Measurements from ENCODE around the gene NRXN3. TPM values are rescaled to one million over a fixed set of nuclear protein-coding genes. Genes with fewer than 3 reads are reported as not detected.

The NRXN3 gene
- total RNA-seq, 4 donors from 2014 or later: 0.56 to 1.6 (median 1.1) TPM

GRCh38 chr14:79496701-79497100 lies 1326.5 kb downstream of the NRXN3 start:
- Histone ChIP-seq H3K27me3 (no peaks in the 10 kb centered on the region), H3K4me3 (replicated peaks in 1 of 3) (no peak overlapping the region), H3K9me3 (no peaks in the 10 kb centered on the region), H3K27ac (no peak overlapping the region), H3K4me1 (no peaks in the 10 kb centered on the region), H3K36me3 (no peaks in the 10 kb centered on the region)
- intact Hi-C loops (cut with DNase I): no loop called here
- TF ChIP-seq CTCF (IDR thresholded peaks at IDR 0.05): no peak
- TF ChIP-seq POLR2A (IDR thresholded peaks at IDR 0.05): no peak
- DNase-seq: no peak
- 93 to 95% methylated on average over 4 of the region's 4 CpGs for WGBS, 2 donors

- H3K36me3 ChIP-seq: no peaks in the 10 kb centered on the region
- WGBS, 2 donors: 65 to 69% methylated on average over 1 of the region's 1 CpG
- H3K9me3 ChIP-seq: no peaks in the 10 kb centered on the region
- H3K4me1 ChIP-seq: no peaks in the 10 kb centered on the region
- TF ChIP-seq POLR2A (IDR thresholded peaks at IDR 0.05) (no peak), CTCF (IDR thresholded peaks at IDR 0.05) (no peak)
- no peak overlapping the region for H3K4me3 ChIP-seq (replicated peaks in 1 of 3)
- H3K27me3 ChIP-seq: no peaks in the 10 kb centered on the region
- intact Hi-C loops (cut with DNase I): no loop called here
- no peak overlapping the region for H3K27ac ChIP-seq
- DNase-seq: no peak
Observed at GRCh38 chr14:79500489-79500888, 1330.3 kb downstream of the NRXN3 start.

- Histone ChIP-seq H3K36me3 (no peaks in the 10 kb centered on the region), H3K9me3 (no peaks in the 10 kb centered on the region), H3K4me1 (no peaks in the 10 kb centered on the region), H3K4me3 (replicated peaks in 1 of 3) (no peak overlapping the region), H3K27me3 (no peaks in the 10 kb centered on the region), H3K27ac (no peak overlapping the region)
- intact Hi-C loops (cut with DNase I): no loop called here
- TF ChIP-seq CTCF (IDR thresholded peaks at IDR 0.05) (no peak), POLR2A (IDR thresholded peaks at IDR 0.05) (no peak)
- 49 to 58% methylated on average over 3 of the region's 3 CpGs for WGBS, 2 donors
- no peak for DNase-seq
Observed at GRCh38 chr14:79502136-79502750, 1332.1 kb downstream of the NRXN3 start.

GRCh38 chr14:79502751-79503148 lies 1332.6 kb downstream of the NRXN3 start:
- intact Hi-C loops (cut with DNase I): no loop called here
- TF ChIP-seq CTCF (IDR thresholded peaks at IDR 0.05): no peak
- no peak for TF ChIP-seq POLR2A (IDR thresholded peaks at IDR 0.05)
- 87 to 88% methylated on average over 1 of the region's 1 CpG for WGBS, 2 donors

GRCh38 chr14:79510659-79511058 lies 1340.5 kb downstream of the NRXN3 start:
- H3K27ac ChIP-seq: no peak overlapping the region
- H3K36me3 ChIP-seq: no peaks in the 10 kb centered on the region
- H3K9me3 ChIP-seq: no peaks in the 10 kb centered on the region
- no peak overlapping the region for H3K4me3 ChIP-seq (replicated peaks in 1 of 3)
- H3K4me1 ChIP-seq: no peaks in the 10 kb centered on the region
- intact Hi-C loops (cut with DNase I): no loop called here
- 51 to 54% methylated on average over 3 of the region's 3 CpGs for WGBS, 2 donors
- no peak for DNase-seq
- TF ChIP-seq CTCF (IDR thresholded peaks at IDR 0.05) (no peak), POLR2A (IDR thresholded peaks at IDR 0.05) (no peak)
- no peaks in the 10 kb centered on the region for H3K27me3 ChIP-seq

More at GRCh38 chr14:79502751-79503148, 1332.6 kb downstream of the NRXN3 start:
- Histone ChIP-seq H3K9me3 (no peaks in the 10 kb centered on the region), H3K4me1 (no peaks in the 10 kb centered on the region), H3K36me3 (no peaks in the 10 kb centered on the region), H3K27ac (no peak overlapping the region), H3K27me3 (no peaks in the 10 kb centered on the region), H3K4me3 (replicated peaks in 1 of 3) (no peak overlapping the region)
- DNase-seq: no peak
